ENCODE data around the gene MAN1A2. TPM values are rescaled to one million over a fixed set of nuclear protein-coding genes. Genes with fewer than 3 reads are reported as not detected.
A peak's percentile ranks its signal among the peaks of the same experiment; 100 is the strongest.

The MAN1A2 gene
- total RNA-seq, 1 donor, result 43.7 TPM

DNA sequence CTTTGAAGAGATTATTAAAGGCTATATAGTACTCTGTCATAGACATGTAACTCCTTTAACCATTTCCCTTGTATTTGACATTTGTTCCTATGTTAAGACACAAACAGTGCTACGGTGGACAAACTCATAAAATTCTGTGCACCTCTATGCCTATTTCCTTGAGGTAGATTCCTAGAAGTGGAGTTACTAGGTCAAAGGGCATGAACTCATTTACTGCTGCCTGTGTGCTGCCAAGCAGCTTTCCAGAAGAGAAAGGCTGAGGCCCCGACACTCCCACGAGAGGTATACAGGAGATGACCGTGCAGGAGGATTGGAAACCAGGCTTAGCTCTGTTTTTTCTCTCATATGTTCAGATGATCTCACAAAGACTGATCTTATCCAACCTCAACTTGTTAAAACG is 204.2 kb downstream of the MAN1A2 start:
- no peak overlapping the region for H3K4me3 ChIP-seq (ENCODE audit: low read depth, low read length)
- no peak for DNase-seq (ENCODE audit: low read depth)
- TF ChIP-seq, protein P1, sequence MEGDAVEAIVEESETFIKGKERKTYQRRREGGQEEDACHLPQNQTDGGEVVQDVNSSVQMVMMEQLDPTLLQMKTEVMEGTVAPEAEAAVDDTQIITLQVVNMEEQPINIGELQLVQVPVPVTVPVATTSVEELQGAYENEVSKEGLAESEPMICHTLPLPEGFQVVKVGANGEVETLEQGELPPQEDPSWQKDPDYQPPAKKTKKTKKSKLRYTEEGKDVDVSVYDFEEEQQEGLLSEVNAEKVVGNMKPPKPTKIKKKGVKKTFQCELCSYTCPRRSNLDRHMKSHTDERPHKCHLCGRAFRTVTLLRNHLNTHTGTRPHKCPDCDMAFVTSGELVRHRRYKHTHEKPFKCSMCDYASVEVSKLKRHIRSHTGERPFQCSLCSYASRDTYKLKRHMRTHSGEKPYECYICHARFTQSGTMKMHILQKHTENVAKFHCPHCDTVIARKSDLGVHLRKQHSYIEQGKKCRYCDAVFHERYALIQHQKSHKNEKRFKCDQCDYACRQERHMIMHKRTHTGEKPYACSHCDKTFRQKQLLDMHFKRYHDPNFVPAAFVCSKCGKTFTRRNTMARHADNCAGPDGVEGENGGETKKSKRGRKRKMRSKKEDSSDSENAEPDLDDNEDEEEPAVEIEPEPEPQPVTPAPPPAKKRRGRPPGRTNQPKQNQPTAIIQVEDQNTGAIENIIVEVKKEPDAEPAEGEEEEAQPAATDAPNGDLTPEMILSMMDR (IDR thresholded peaks at IDR 0.05; ENCODE audit: insufficient read depth, low read length), result no peak

DNA sequence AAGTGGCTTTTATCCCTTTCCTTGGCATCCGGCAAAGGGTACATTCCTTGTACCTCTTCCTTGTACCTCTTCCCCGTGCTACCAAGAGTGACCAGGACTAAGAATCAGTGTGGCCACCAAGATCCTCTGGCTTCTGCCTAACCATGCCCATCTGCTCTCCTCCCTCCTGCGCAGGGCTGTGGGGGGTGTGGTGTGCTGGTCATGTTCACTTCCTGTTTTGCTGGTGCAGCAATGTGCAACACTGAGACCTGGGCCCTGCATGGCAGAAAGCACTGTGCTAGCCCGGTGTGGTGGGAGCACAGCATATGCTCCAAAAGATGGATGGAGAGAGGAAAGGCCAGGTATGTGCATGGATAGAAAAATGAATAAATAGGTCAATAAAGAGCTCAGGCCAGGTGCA is 205.3 kb downstream of the MAN1A2 start:
- no peak for DNase-seq (ENCODE audit: low read depth)
- H3K4me3 ChIP-seq (ENCODE audit: low read depth, low read length), result no peak overlapping the region

DNA sequence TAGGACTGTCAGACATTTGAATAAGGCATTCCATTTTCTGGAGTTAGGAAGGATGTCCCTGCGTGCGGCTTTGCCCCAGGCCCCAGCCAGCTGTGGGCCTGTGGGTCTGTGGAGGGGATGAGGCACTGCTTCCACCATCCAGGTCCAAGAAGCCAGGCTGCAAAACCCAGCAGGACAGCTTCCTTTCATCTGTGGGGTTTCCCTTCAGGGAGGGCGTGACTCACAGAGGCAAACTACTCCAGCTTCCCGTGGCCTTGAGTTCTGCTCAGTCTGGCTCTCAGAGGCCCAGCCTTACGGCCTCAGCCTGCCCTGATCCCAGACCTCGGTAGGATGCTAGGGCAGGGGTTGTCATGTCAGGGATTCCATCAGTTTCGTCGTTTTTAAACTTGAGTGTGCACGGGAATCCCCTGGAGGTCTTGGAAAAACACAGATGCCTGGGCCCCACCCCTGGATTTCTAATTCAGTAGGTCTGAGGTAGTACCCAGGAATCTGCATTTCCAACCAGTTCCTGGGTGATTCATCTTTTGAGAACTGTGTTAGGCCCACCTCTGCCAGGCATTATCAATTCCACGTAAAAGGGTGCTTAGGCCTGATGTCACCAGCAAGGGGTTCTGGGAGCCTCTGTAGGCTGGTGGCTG is 206.3 kb downstream of the MAN1A2 start:
- H3K4me3 ChIP-seq (ENCODE audit: low read depth, low read length), result no peak overlapping the region

More for the DNA sequence above, 205.3 kb downstream of the MAN1A2 start:
- TF ChIP-seq, protein P1 (IDR thresholded peaks at IDR 0.05; ENCODE audit: insufficient read depth, low read length), result no peak

DNA sequence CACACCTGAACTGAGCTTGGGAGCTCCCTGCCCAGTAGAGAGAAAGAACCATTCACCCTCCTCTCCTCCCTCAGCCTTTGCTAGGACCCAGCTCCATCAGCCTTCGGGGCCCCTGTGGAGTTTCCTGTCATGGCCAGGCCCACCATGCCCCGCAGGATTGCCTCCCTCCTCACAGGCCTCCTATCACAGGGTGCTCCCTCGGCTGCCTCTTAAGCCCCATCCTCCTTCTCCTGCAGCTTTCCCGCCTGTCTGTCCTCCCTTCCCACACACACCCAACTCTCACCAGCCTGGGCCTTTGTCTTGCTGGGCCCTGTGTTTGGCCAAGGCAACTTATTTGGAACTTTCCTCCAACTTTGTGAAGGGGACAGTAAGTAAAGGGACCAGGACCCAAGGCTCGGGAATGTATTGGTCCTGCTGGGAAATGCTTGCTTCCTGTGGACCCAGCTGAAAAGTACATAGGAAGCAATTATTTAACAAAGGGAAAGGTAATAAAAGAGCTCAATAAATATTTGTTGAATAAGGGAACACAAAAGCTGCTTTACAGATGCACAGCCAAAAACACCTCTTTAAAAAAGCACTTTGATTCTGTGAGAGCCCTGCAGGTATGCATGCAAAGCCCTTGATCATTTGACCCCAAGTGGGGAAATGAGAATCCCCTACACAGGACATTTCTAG is 207.0 kb downstream of the MAN1A2 start:
- TF ChIP-seq, protein P1 (IDR thresholded peaks at IDR 0.05; ENCODE audit: insufficient read depth, low read length), result no peak
- no peak for DNase-seq (ENCODE audit: low read depth)
- no peak overlapping the region for H3K4me3 ChIP-seq (ENCODE audit: low read depth, low read length)

More for the DNA sequence above, 206.3 kb downstream of the MAN1A2 start:
- TF ChIP-seq, protein P1 (IDR thresholded peaks at IDR 0.05; ENCODE audit: insufficient read depth, low read length), result no peak
- peak; percentile 10 for DNase-seq (ENCODE audit: low read depth)

DNA sequence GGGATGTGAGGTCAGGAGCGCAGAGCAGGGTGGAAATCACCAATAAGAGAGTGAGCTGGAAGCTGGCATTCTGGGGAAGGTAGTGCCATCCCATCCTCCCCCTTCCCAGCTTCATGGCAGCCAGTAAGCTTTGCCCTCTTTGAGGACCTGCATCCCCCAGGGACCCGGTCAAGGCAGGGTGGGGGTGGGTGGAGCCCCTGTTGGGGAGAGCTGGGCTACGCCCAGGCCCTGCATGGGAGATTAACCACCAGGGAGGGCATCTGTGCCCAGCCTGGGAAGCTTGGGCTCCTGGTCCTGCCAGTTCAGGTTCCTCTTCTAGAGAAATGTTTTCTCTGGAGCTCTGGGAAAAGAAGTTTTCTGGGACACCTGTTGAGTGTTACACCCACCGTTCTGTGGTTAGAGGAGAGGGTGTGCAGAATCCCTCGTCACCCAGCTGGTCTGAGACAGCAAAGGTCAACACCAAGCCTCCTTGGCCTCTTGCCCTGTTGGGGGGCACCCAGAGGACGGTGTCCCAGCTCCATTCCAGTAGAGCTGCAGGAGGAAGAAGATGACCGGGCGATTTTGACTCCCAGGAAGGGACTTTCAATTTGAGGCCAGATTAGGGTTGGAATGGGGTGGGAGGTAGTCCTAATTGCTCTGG is 208.5 kb downstream of the MAN1A2 start:
- TF ChIP-seq, protein P1 (IDR thresholded peaks at IDR 0.05; ENCODE audit: insufficient read depth, low read length), result no peak
- DNase-seq (ENCODE audit: low read depth), result no peak
- no peak overlapping the region for H3K4me3 ChIP-seq (ENCODE audit: low read depth, low read length)

DNA sequence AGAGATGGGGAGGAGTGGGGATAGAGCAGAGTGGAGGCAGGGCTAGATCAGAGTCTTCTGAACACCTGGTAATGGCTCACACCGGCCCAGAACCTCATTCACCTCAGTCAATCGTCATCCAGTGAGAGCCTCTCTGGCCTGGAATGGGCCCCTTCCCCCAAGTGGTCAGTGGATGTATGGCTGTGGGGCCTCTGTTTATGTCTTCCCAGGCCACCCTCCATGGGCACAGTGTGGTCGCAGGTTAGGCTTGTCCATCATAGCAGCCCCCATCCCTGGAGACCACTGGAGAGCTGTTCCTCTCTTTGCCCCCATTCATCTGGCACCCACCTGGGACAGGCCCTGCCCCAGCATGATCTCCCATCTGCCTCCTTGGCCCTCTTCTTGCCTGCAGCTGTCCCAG is 209.0 kb downstream of the MAN1A2 start:
- TF ChIP-seq, protein P1 (IDR thresholded peaks at IDR 0.05; ENCODE audit: insufficient read depth, low read length), result no peak
- H3K4me3 ChIP-seq (ENCODE audit: low read depth, low read length), result no peak overlapping the region
- no peak for DNase-seq (ENCODE audit: low read depth)

Data from fibroblast of the aortic adventitia (primary cell).